Measurements from ENCODE around the gene NAT16.
"Not testable (repeated sequence)": the region's sequence is repeated elsewhere in the genome, so short reads cannot be mapped to it uniquely, and the experiment has no call there.

The NAT16 gene

GRCh38 chr7:101210143-101210542 is 30.1 kb upstream of the NAT16 start:
- FAIRE-seq = no peak
- no peak for TF ChIP-seq CTCF (IDR thresholded peaks at IDR 0.05; ENCODE audit: insufficient read depth, missing control alignments)
- no peak for DNase-seq (ENCODE audit: insufficient read length, low spot score)

- TF ChIP-seq CTCF (IDR thresholded peaks at IDR 0.05; ENCODE audit: insufficient read depth, missing control alignments) = no peak
- FAIRE-seq = no peak
- DNase-seq (ENCODE audit: insufficient read length, low spot score) = no peak
These were observed 28.7 kb upstream of the NAT16 start for GRCh38 chr7:101208794-101209193.

GRCh38 chr7:101207459-101207858 is 27.4 kb upstream of the NAT16 start:
- DNase-seq (ENCODE audit: insufficient read length, low spot score) = no peak
- TF ChIP-seq CTCF (IDR thresholded peaks at IDR 0.05; ENCODE audit: insufficient read depth, missing control alignments) = no peak
- no peak for FAIRE-seq

GRCh38 chr7:101206665-101207042 is 26.6 kb upstream of the NAT16 start:
- TF ChIP-seq CTCF (IDR thresholded peaks at IDR 0.05; ENCODE audit: insufficient read depth, missing control alignments) = no peak
- FAIRE-seq = no peak
- DNase-seq (ENCODE audit: insufficient read length, low spot score) = no peak

GRCh38 chr7:101205901-101206664 is 26.0 kb upstream of the NAT16 start:
- no peak for DNase-seq (ENCODE audit: insufficient read length, low spot score)
- FAIRE-seq = no peak
- TF ChIP-seq CTCF (IDR thresholded peaks at IDR 0.05; ENCODE audit: insufficient read depth, missing control alignments) = no peak

- DNase-seq (ENCODE audit: insufficient read length, low spot score); FAIRE-seq: not testable (repeated sequence)
These were observed 23.9 kb upstream of the NAT16 start for GRCh38 chr7:101203740-101204738.

GRCh38 chr7:101202603-101202918 is 22.5 kb upstream of the NAT16 start:
- no peak for TF ChIP-seq CTCF (IDR thresholded peaks at IDR 0.05; ENCODE audit: insufficient read depth, missing control alignments)
- DNase-seq (ENCODE audit: insufficient read length, low spot score) (no peak), FAIRE-seq (no peak)
